H1 (cell line): Measurements from ENCODE around the gene PTCHD1. TPM values are rescaled to one million over a fixed set of nuclear protein-coding genes. Genes with fewer than 3 reads are reported as not detected.

Experiments
- CTCF ChIA-PET: fragments of 300-600 bp; sonication (Branson Sonifier 250); formaldehyde crosslinking; loops from one replicate; lab custom pipeline; 2021; ENCODE audit not compliant: partially characterized antibody; lab: Charles Lee
- POLR2A ChIA-PET: fragments of 300-600 bp; sonication (Branson Sonifier 250); formaldehyde crosslinking; loops from one replicate; lab custom pipeline; 2021; ENCODE audit warnings: inconsistent platforms; ENCODE audit not compliant: partially characterized antibody; lab: Charles Lee
- DNase-seq, 2 experiments: peaks; one replicate each; pipeline versions ENCODE4 v3.0.0 to v3.0.0-alpha.2; 2010 to 2022; ENCODE audit warnings: low spot score in 2 of 2, low read depth in 1 of 2, mixed read lengths in 1 of 2
- FAIRE-seq: peaks from 2 replicates; lab custom pipeline; 2011; peaks lifted over from hg19 to GRCh38; lab: Jason Lieb, UNC
- H2AFZ ChIP-seq: 2 replicates; pipeline ENCODE4 v1.8.1; 2012; ENCODE audit warnings: low read length, inconsistent platforms
- H2AK5ac ChIP-seq: 2 replicates; pipeline ENCODE4 v1.6.1; 2013; ENCODE audit warnings: low read depth, low read length
- H2BK120ac ChIP-seq: replicated peaks from 2 replicates; pipeline ENCODE3; 2013; ENCODE audit warnings: low read depth, low read length, inconsistent platforms
- H2BK12ac ChIP-seq: 2 replicates; pipeline ENCODE4 v1.6.1; 2013; ENCODE audit warnings: low read depth, low read length
- H2BK15ac ChIP-seq: 2 replicates; pipeline ENCODE4 v1.6.1; 2013; ENCODE audit warnings: low read length
- H2BK20ac ChIP-seq: 2 replicates; pipeline ENCODE4 v1.6.1; 2013; ENCODE audit warnings: low read length
- H2BK5ac ChIP-seq: 2 replicates; pipeline ENCODE4 v1.6.1; 2013; ENCODE audit warnings: low read depth, low read length
- H3K14ac ChIP-seq: 2 replicates; pipeline ENCODE4 v1.6.1; 2013; ENCODE audit warnings: inconsistent platforms; ENCODE audit not compliant: insufficient read length
- H3K18ac ChIP-seq: 2 replicates; pipeline ENCODE4 v1.6.1; 2013; ENCODE audit warnings: low read length; ENCODE audit errors: extremely low read depth
- H3K23ac ChIP-seq: 2 replicates; pipeline ENCODE4 v1.6.1; 2013; ENCODE audit warnings: inconsistent platforms; ENCODE audit not compliant: insufficient read length
- H3K23me2 ChIP-seq: 2 replicates; pipeline ENCODE4 v1.6.1; 2013; ENCODE audit warnings: low read depth, low read length
- H3K27ac ChIP-seq: 2 replicates; pipeline ENCODE4 v1.6.1; 2011; ENCODE audit warnings: low read depth, low read length, inconsistent platforms
- H3K27me3 ChIP-seq, 4 experiments: replicated peaks in 1 of 4; 1 replicate in 1 of 4; 2 replicates in 3 of 4; pipeline versions ENCODE4 v1.6.1 to v1.8.1; 2011 to 2013; ENCODE audit warnings: low read length in 3 of 4, mild to moderate bottlenecking in 3 of 4, inconsistent platforms in 2 of 4, mixed read lengths in 2 of 4, moderate library complexity in 1 of 4; ENCODE audit not compliant: control insufficient read depth in 3 of 4, insufficient read depth in 3 of 4; ENCODE audit errors: extremely low read depth in 1 of 4
- H3K36me3 ChIP-seq, 4 experiments: 2 replicates each; pipeline versions ENCODE4 v1.6.1 to v1.8.1; 2011 to 2013; ENCODE audit warnings: mild to moderate bottlenecking in 4 of 4, low read length in 3 of 4, moderate library complexity in 2 of 4, control low read depth in 1 of 4, inconsistent platforms in 1 of 4; ENCODE audit not compliant: insufficient read depth in 4 of 4, control insufficient read depth in 2 of 4
- H3K4ac ChIP-seq: replicated peaks from 2 replicates; pipeline ENCODE3; 2013; ENCODE audit warnings: low read length, low read depth, mixed read lengths, inconsistent platforms; ENCODE audit not compliant: insufficient read length
- H3K4me1 ChIP-seq, 4 experiments: replicated peaks in 1 of 4; 1 replicate in 1 of 4; 2 replicates in 3 of 4; pipeline versions ENCODE4 v1.6.1 to v1.8.1; 2011 to 2013; ENCODE audit warnings: low read length in 3 of 4, inconsistent platforms in 2 of 4, mixed read lengths in 1 of 4; ENCODE audit not compliant: insufficient read depth in 4 of 4, control insufficient read depth in 3 of 4
- H3K4me2 ChIP-seq, 2 experiments: 2 replicates each; pipeline versions ENCODE4 v1.6.1 to v1.8.1; 2011 to 2013; ENCODE audit warnings: low read depth in 2 of 2, low read length in 2 of 2, control low read depth in 1 of 2, inconsistent platforms in 1 of 2, mild to moderate bottlenecking in 1 of 2; ENCODE audit not compliant: insufficient read depth in 1 of 2
- H3K4me3 ChIP-seq, 4 experiments: fragments of 200-600, 300-600 bp in 1 of 4; sonication (generic), shearing (Covaris generic), sonication (Bioruptor Twin) in 1 of 4; 2 replicates each; pipeline versions ENCODE4 v1.5.1 to v1.8.1; 2011 to 2016; ENCODE audit warnings: low read length in 4 of 4, low read depth in 3 of 4, control low read depth in 2 of 4, inconsistent platforms in 2 of 4, mild to moderate bottlenecking in 2 of 4, mixed read lengths in 1 of 4, moderate library complexity in 1 of 4; ENCODE audit not compliant: insufficient read depth in 2 of 4; ENCODE audit errors: extremely low read depth in 1 of 4
- H3K56ac ChIP-seq: replicated peaks from 2 replicates; pipeline ENCODE3; 2013; ENCODE audit warnings: low read depth, mild to moderate bottlenecking, mixed read lengths, low read length, inconsistent platforms; ENCODE audit not compliant: insufficient read length
- H3K79me1 ChIP-seq: 2 replicates; pipeline ENCODE4 v1.6.1; 2013; ENCODE audit warnings: low read depth, low read length, control low read depth
- H3K79me2 ChIP-seq, 2 experiments: 2 replicates each; pipeline versions ENCODE4 v1.6.1 to v1.8.1; 2012 to 2013; ENCODE audit warnings: low read length in 2 of 2, mild to moderate bottlenecking in 2 of 2, inconsistent platforms in 1 of 2; ENCODE audit not compliant: insufficient read depth in 2 of 2, control insufficient read depth in 1 of 2
- H3K9ac ChIP-seq, 4 experiments: replicated peaks in 1 of 4; 1 replicate in 1 of 4; 2 replicates in 3 of 4; pipeline versions ENCODE4 v1.6.1 to v1.8.1; 2011 to 2013; ENCODE audit warnings: low read depth in 3 of 4, low read length in 3 of 4, control low read depth in 2 of 4, mild to moderate bottlenecking in 2 of 4, moderate library complexity in 2 of 4, inconsistent platforms in 1 of 4; ENCODE audit errors: extremely low read depth in 1 of 4
- H3K9me3 ChIP-seq, 2 experiments: 2 replicates each; pipeline versions ENCODE4 v1.6.1 to v1.8.1; 2012 to 2013; ENCODE audit warnings: mild to moderate bottlenecking in 2 of 2, moderate library complexity in 2 of 2, control low read depth in 1 of 2, inconsistent platforms in 1 of 2, low read depth in 1 of 2, low read length in 1 of 2, mixed read lengths in 1 of 2; ENCODE audit not compliant: insufficient read depth in 2 of 2
- H4K20me1 ChIP-seq, 2 experiments: replicated peaks in 1 of 2; 2 replicates each; pipeline versions ENCODE3 to v1.8.1; 2011 to 2013; ENCODE audit warnings: inconsistent platforms in 2 of 2, low read length in 2 of 2, mild to moderate bottlenecking in 1 of 2; ENCODE audit not compliant: insufficient read depth in 2 of 2, control insufficient read depth in 1 of 2
- H4K5ac ChIP-seq: 2 replicates; pipeline ENCODE4 v1.6.1; 2013; ENCODE audit warnings: low read length, low read depth, mixed read lengths, inconsistent platforms; ENCODE audit not compliant: insufficient read length
- H4K8ac ChIP-seq: 2 replicates; pipeline ENCODE4 v1.8.0; 2013; ENCODE audit warnings: mild to moderate bottlenecking, moderate library complexity, low read length, inconsistent platforms; ENCODE audit not compliant: insufficient read depth; ENCODE audit errors: extremely low read depth
- H4K91ac ChIP-seq: replicated peaks from 2 replicates; pipeline ENCODE3; 2013; ENCODE audit warnings: low read length, mixed read lengths, inconsistent platforms; ENCODE audit not compliant: insufficient read length
- ASH2L ChIP-seq: fragments of 200-600, 300-600 bp; sonication (generic); IDR thresholded peaks from one replicate; pipeline ENCODE4 v1.7.1; 2017; ENCODE audit warnings: low read length
- CTBP2 ChIP-seq: IDR thresholded peaks from 2 replicates; pipeline ENCODE4 v1.7.0; 2011; ENCODE audit warnings: borderline replicate concordance, mild to moderate bottlenecking, moderate library complexity, mixed read lengths, low read length; ENCODE audit not compliant: insufficient read depth, insufficient read length
- GTF2F1 ChIP-seq: IDR thresholded peaks from 2 replicates; pipeline ENCODE4 v1.6.1; 2012; ENCODE audit warnings: low read depth, low read length, improper control_type of control experiment, borderline replicate concordance
- HDAC2 ChIP-seq, 2 experiments: fragments of 300-600 bp in 1 of 2; sonication (generic) in 1 of 2; IDR thresholded peaks; 2 replicates each; pipeline ENCODE4 v1.6.1; 2011 to 2012; ENCODE audit warnings: low read depth in 2 of 2, low read length in 2 of 2, mild to moderate bottlenecking in 2 of 2, moderate library complexity in 2 of 2, borderline replicate concordance in 1 of 2, inconsistent platforms in 1 of 2
- POLR2AphosphoS5 ChIP-seq: IDR thresholded peaks from 2 replicates; pipeline ENCODE4 v1.6.1; 2011; ENCODE audit warnings: low read depth, low read length
- WGBS, 2 experiments: shearing (Covaris generic) in 1 of 2; methylation state at CpG; one replicate each; pipeline versions ENCODE4 v1.1.6 to v1.1.7; 2013 to 2015; ENCODE audit warnings: low lambda C conversion rate in 2 of 2, mixed read lengths in 2 of 2, inconsistent platforms in 1 of 2, low coverage in 1 of 2, missing lambda C conversion rate in 1 of 2; ENCODE audit not compliant: insufficient replicate concordance in 2 of 2, insufficient coverage in 1 of 2, insufficient read length in 1 of 2; ENCODE audit errors: extremely low coverage in 1 of 2, missing lambda C conversion rate in 1 of 2; 5-methylcytosine and 5-hydroxymethylcytosine counted together
- polyA plus RNA-seq, 7 experiments: library from polyadenylated mRNA; depleted of rRNA in 3 of 7; stranded (reverse) in 5 of 7; unstranded in 2 of 7; fragments of >200 nt in 5 of 7; fragments of 200-250 nt in 2 of 7; gene quantifications; 1 replicate in 5 of 7; 2 replicates in 1 of 7; 4 replicates in 1 of 7; pipeline versions ENCODE4 v1.2.1 to v1.2.3, GENCODE V29; 2011 to 2013; ENCODE audit warnings: missing spikeins in 2 of 7, mixed read lengths in 2 of 7
- total RNA-seq: library from RNA; stranded (reverse); fragmentation: NEBNext Ultra II Directional; extraction: Animal tissue kit (Norgen Biotek cat#: 25700); gene quantifications from 2 replicates; pipeline ENCODE4 v1.2.1, GENCODE V29; 2021
- TF ChIP-seq, protein P1 (sequence below), 3 experiments: IDR thresholded peaks; 1 replicate in 2 of 3; 2 replicates in 1 of 3; pipeline versions ENCODE4 v1.5.1 to v1.6.1; 2011; ENCODE audit warnings: low read length in 3 of 3, mild to moderate bottlenecking in 3 of 3, inconsistent platforms in 2 of 3, low read depth in 1 of 3, moderate library complexity in 1 of 3; ENCODE audit not compliant: insufficient read depth in 1 of 3; ENCODE audit errors: control extremely low read depth in 1 of 3
- TF ChIP-seq, protein P2 (sequence below): IDR thresholded peaks from 2 replicates; pipeline ENCODE4 v1.6.1; 2011; ENCODE audit warnings: low read length, improper control_type of control experiment

PTCHD1 gene
- total and polyA plus RNA-seq, 2 of the 8 experiments (the other 6 are each of a cell fraction or from before 2014, with no cell fraction given) = 0.53 to 2.4 TPM

DNA sequence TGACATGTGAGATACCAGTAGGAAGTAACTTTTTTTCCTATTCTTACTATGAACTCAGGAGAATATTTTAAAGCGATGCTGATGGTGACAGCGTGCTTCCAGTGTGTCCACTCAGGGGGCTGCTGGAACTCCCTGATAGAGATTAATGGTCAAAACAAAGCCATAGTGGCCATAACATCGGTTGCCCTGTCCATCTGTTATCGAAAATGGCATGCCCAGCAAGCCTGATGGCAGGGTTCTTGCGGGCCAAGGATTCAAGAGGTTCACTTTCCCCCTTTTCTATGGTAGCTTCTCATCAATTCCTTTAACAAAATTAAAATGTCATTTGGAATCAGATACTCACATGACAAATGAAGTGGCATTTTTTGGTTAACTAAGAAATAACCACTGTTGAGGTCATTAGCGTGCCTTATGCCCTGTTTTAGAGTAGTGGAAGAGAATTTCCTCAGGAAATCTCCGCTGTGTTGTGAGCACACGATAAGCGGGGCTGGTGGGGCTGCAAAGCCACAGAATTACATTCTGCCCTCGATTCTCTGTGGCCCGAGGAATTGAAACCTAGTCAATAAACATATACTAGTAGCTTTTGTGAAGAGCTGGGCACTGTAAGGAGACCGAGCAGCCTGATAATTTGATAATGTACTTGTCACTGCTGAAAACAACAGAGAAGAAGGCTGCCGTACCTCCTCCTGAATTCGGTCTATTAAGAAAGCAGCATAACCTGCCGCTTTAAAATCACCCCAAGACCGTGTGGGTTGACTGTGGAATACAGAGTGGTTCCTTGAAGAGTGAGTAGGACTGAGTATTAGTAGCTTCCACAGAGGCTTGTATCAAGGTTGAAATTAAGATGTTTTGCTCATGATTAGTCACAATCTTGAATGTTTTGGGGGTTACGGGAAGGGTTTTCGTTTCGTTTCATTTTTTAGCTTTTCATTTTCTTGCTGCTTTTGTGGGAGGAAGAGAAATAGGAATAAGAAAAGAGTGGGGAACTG lies 46.7 kb downstream of the PTCHD1 start:
- H3K18ac ChIP-seq = no peak overlapping the region
- TF ChIP-seq ASH2L = no peak
- TF ChIP-seq HDAC2 (IDR thresholded peaks at IDR 0.05; ENCODE audit: borderline replicate concordance in 1 of 2, low read depth in 2 of 2, low read length in 2 of 2) = no peak
- no peak for TF ChIP-seq POLR2AphosphoS5
- TF ChIP-seq, protein P1, sequence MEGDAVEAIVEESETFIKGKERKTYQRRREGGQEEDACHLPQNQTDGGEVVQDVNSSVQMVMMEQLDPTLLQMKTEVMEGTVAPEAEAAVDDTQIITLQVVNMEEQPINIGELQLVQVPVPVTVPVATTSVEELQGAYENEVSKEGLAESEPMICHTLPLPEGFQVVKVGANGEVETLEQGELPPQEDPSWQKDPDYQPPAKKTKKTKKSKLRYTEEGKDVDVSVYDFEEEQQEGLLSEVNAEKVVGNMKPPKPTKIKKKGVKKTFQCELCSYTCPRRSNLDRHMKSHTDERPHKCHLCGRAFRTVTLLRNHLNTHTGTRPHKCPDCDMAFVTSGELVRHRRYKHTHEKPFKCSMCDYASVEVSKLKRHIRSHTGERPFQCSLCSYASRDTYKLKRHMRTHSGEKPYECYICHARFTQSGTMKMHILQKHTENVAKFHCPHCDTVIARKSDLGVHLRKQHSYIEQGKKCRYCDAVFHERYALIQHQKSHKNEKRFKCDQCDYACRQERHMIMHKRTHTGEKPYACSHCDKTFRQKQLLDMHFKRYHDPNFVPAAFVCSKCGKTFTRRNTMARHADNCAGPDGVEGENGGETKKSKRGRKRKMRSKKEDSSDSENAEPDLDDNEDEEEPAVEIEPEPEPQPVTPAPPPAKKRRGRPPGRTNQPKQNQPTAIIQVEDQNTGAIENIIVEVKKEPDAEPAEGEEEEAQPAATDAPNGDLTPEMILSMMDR (IDR thresholded peaks at IDR 0.05; ENCODE audit: control extremely low read depth in 1 of 3, insufficient read depth in 1 of 3, low read depth in 1 of 3, low read length in 3 of 3) = no peak
- no peak for TF ChIP-seq GTF2F1
- TF ChIP-seq, protein P2, sequence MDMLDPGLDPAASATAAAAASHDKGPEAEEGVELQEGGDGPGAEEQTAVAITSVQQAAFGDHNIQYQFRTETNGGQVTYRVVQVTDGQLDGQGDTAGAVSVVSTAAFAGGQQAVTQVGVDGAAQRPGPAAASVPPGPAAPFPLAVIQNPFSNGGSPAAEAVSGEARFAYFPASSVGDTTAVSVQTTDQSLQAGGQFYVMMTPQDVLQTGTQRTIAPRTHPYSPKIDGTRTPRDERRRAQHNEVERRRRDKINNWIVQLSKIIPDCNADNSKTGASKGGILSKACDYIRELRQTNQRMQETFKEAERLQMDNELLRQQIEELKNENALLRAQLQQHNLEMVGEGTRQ = no peak
- TF ChIP-seq CTBP2 = no peak

More for the DNA sequence above, 46.7 kb downstream of the PTCHD1 start:
- no peaks in the 10 kb centered on the region for H3K79me2 ChIP-seq
- H4K91ac ChIP-seq = no peak overlapping the region
- no peak overlapping the region for H2AK5ac ChIP-seq
- H3K9me3 ChIP-seq = no peaks in the 10 kb centered on the region
- no peaks in the 10 kb centered on the region for H3K79me1 ChIP-seq
- DNase-seq (no peak), FAIRE-seq (peak; percentile 85)
- H3K9ac ChIP-seq = no peak overlapping the region
- no peak overlapping the region for H2BK120ac ChIP-seq
- no peak overlapping the region for H4K5ac ChIP-seq
- ChIA-PET POLR2A (no interaction called here), CTCF (interaction anchor here (0.7 to 1.8 kb wide), 3 partner anchors 14 to 346 kb away, joined by 3 to 4 read pairs (median 3); no protein-coding TSS in a partner anchor)
- no peaks in the 10 kb centered on the region for H3K23me2 ChIP-seq
- H3K4me3 ChIP-seq = no peak overlapping the region
- peaks cover 0 to 6% (median 3%) of the 10 kb centered on the region in 4 experiments; a peak in 4 of 7 replicates for H3K4me1 ChIP-seq
- H3K23ac ChIP-seq = no peak overlapping the region
- WGBS, 2 experiments = 85% methylated on average over 17 of the region's 19 CpGs; no CpG with 5 or more reads in 1 of the 2 experiments
- no peak overlapping the region for H2BK20ac ChIP-seq
- no peak overlapping the region for H3K4me2 ChIP-seq
- H2BK5ac ChIP-seq = no peak overlapping the region
- H4K8ac ChIP-seq = no peak overlapping the region
- H4K20me1 ChIP-seq = no peaks in the 10 kb centered on the region
- H2AFZ ChIP-seq = no peak overlapping the region
- no peak overlapping the region for H3K14ac ChIP-seq
- no peak overlapping the region for H3K56ac ChIP-seq
- H3K36me3 ChIP-seq = peaks cover 0 to 3% (median 0%) of the 10 kb centered on the region in 4 experiments; a peak in 1 of 8 replicates
- no peak overlapping the region for H2BK12ac ChIP-seq
- no peak overlapping the region for H3K27ac ChIP-seq
- no peaks in the 10 kb centered on the region for H3K27me3 ChIP-seq
- no peak overlapping the region for H2BK15ac ChIP-seq
- H3K4ac ChIP-seq = no peak overlapping the region
